Stomach (tissue), 9 donors: ENCODE data around the gene ZNHIT3. TPM values are rescaled to one million over a fixed set of nuclear protein-coding genes. Genes with fewer than 3 reads are reported as not detected.

Experiments
- DNase-seq, 2 donors: peaks; one replicate each; pipeline versions ENCODE4 v3.0.0 to v3.0.0-alpha.2; 2013 to 2019
- H3K27ac ChIP-seq, 5 donors: fragments of 200-600 bp in 4 of 5; sonication (generic) in 4 of 5; one replicate each; pipeline ENCODE4 v1.5.1; 2013 to 2019; ENCODE audit warnings: mild to moderate bottlenecking in 1 of 5, moderate library complexity in 1 of 5
- H3K27me3 ChIP-seq, 3 donors: fragments of 200-600 bp; sonication (generic); one replicate each; pipeline ENCODE4 v1.5.1; 2017 to 2019; ENCODE audit warnings: mixed run types in 1 of 3
- H3K36me3 ChIP-seq, 4 donors: fragments of 200-600 bp; sonication (generic); 1 replicate in 3 of 4; 2 replicates in 1 of 4; pipeline ENCODE4 v1.5.1; 2016 to 2019
- H3K4me1 ChIP-seq, 4 donors: fragments of 200-600 bp; sonication (generic); one replicate each; pipeline ENCODE4 v1.5.1; 2016 to 2019
- H3K4me3 ChIP-seq, 4 donors: fragments of 200-600 bp; sonication (generic) in 3 of 4; one replicate each; pipeline ENCODE4 v1.5.1; 2016 to 2019; ENCODE audit warnings: mild to moderate bottlenecking in 1 of 4
- H3K9me3 ChIP-seq, 4 donors: fragments of 200-600 bp; sonication (generic); one replicate each; pipeline ENCODE4 v1.5.1; 2016 to 2019
- EP300 ChIP-seq: sonication (generic); formaldehyde crosslinking; IDR thresholded peaks from one replicate; pipeline ENCODE4 v1.6.1; 2017; ENCODE audit warnings: antibody characterized with exemption
- POLR2A ChIP-seq, 4 donors: fragments of 450-650 bp; IDR thresholded peaks; one replicate each; pipeline ENCODE4 v1.6.1; 2016; ENCODE audit warnings: antibody characterized with exemption in 4 of 4, control low read depth in 2 of 4, mild to moderate bottlenecking in 1 of 4, moderate library complexity in 1 of 4
- POLR2AphosphoS5 ChIP-seq, 3 donors: sonication (generic); formaldehyde crosslinking; IDR thresholded peaks; one replicate each; pipeline ENCODE4 v1.6.1; 2016; ENCODE audit warnings: antibody characterized with exemption in 3 of 3
- WGBS, 5 donors: extraction: QIAGEN DNeasy Blood & Tissue Kit in 3 of 5; methylation state at CpG; one replicate each; pipeline versions ENCODE4 v1.1.5 to v1.1.7; 2013 to 2018; 5-methylcytosine and 5-hydroxymethylcytosine counted together
- intact Hi-C: fragments of 100-400 bp; cut with DNase I; formaldehyde crosslinking; loops from one replicate; pipeline ENCODE4 v1.15.1; 2023; ENCODE audit warnings: low total_unique reads
- polyA plus RNA-seq, 3 donors: library from polyadenylated mRNA; stranded (reverse); fragments of 200-250 nt; gene quantifications; one replicate each; pipeline ENCODE4 v1.2.3, GENCODE V29; 2013
- total RNA-seq, 5 donors: library from RNA; depleted of rRNA; stranded (reverse); fragments of >200 nt; gene quantifications; one replicate each; pipeline versions ENCODE4 v1.1.0 to v1.2.3, GENCODE V29; 2014 to 2016
- TF ChIP-seq, protein P1 (sequence below), 7 experiments: fragments of 450-650 bp in 4 of 7; fragments of 200-600 bp in 3 of 7; sonication (generic) in 3 of 7; IDR thresholded peaks; one replicate each; pipeline ENCODE4 v1.5.1; 2016 to 2019; ENCODE audit warnings: antibody characterized with exemption in 7 of 7, control low read depth in 2 of 7, mild to moderate bottlenecking in 1 of 7
- donor health status: healthy with polysubstance abuse.
- donor health status: Bipolar disorder and iron deficiency.
- donor health status: healthy.

Gene ZNHIT3
- total and polyA plus RNA-seq, 8 donors: 0.87 to 86.2 (median 31.9) TPM

DNA sequence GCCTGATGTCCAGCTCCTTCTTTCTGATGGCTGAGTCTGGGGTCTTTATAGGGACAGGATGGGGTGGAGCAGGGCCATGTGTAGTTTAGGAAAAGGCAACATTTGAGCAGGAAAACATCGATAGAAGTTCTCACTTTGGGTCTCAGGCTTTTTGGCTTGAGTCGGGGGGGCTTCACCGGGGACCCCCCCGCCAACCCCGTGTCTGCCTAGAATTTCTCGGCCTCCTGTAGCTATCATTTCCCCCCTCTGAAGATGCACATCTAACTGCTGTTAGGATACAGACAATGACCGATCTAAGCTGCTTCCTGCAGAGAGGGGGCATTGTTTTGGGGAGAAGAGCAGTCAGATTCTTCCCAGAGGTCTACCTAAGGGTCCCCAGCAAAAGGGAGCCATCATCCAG, 16.7 kb upstream of the ZNHIT3 start:
- no peak for DNase-seq
- Histone ChIP-seq H3K27me3 (peaks cover 8 to 57% (median 14%) of the 10 kb centered on the region in 3 donors), H3K36me3 (no peaks in the 10 kb centered on the region), H3K4me1 (no peaks in the 10 kb centered on the region), H3K9me3 (no peaks in the 10 kb centered on the region), H3K27ac (no peak overlapping the region), H3K4me3 (no peak overlapping the region)
- TF ChIP-seq EP300 (no peak), POLR2AphosphoS5 (IDR thresholded peaks at IDR 0.05) (no peak), POLR2A (IDR thresholded peaks at IDR 0.05) (no peak)
- TF ChIP-seq, protein P1, sequence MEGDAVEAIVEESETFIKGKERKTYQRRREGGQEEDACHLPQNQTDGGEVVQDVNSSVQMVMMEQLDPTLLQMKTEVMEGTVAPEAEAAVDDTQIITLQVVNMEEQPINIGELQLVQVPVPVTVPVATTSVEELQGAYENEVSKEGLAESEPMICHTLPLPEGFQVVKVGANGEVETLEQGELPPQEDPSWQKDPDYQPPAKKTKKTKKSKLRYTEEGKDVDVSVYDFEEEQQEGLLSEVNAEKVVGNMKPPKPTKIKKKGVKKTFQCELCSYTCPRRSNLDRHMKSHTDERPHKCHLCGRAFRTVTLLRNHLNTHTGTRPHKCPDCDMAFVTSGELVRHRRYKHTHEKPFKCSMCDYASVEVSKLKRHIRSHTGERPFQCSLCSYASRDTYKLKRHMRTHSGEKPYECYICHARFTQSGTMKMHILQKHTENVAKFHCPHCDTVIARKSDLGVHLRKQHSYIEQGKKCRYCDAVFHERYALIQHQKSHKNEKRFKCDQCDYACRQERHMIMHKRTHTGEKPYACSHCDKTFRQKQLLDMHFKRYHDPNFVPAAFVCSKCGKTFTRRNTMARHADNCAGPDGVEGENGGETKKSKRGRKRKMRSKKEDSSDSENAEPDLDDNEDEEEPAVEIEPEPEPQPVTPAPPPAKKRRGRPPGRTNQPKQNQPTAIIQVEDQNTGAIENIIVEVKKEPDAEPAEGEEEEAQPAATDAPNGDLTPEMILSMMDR (IDR thresholded peaks at IDR 0.05): no peak
- WGBS, 5 donors: 68 to 77% (median 71%) methylated on average over 7 of the region's 7 CpGs
- intact Hi-C loops: no loop called here

GRCh38 chr17:36470499-36470898, 16.0 kb upstream of the ZNHIT3 start:
- Histone ChIP-seq H3K4me3 (no peak overlapping the region), H3K27ac (no peak overlapping the region), H3K9me3 (no peaks in the 10 kb centered on the region), H3K27me3 (peaks cover 0 to 50% (median 6%) of the 10 kb centered on the region in 3 donors), H3K36me3 (no peaks in the 10 kb centered on the region), H3K4me1 (no peaks in the 10 kb centered on the region)
- intact Hi-C loops: no loop called here
- DNase-seq: no peak
- TF ChIP-seq POLR2AphosphoS5 (IDR thresholded peaks at IDR 0.05) (no peak), POLR2A (IDR thresholded peaks at IDR 0.05) (no peak), EP300 (no peak)
- TF ChIP-seq, protein P1 (IDR thresholded peaks at IDR 0.05): no peak

GRCh38 chr17:36474571-36474970, 11.9 kb upstream of the ZNHIT3 start:
- Histone ChIP-seq H3K36me3 (no peaks in the 10 kb centered on the region), H3K9me3 (no peaks in the 10 kb centered on the region), H3K4me3 (no peak overlapping the region), H3K27me3 (peaks cover 0 to 14% (median 0%) of the 10 kb centered on the region in 3 donors), H3K27ac (no peak overlapping the region), H3K4me1 (no peaks in the 10 kb centered on the region)
- DNase-seq: no peak
- WGBS, 5 donors: 34 to 66% (median 44%) methylated on average over 7 of the region's 7 CpGs
- intact Hi-C loops: no loop called here
- no peak for TF ChIP-seq POLR2A (IDR thresholded peaks at IDR 0.05)
- no peak for TF ChIP-seq EP300
- no peak for TF ChIP-seq POLR2AphosphoS5 (IDR thresholded peaks at IDR 0.05)
- TF ChIP-seq, protein P1 (IDR thresholded peaks at IDR 0.05): no peak

GRCh38 chr17:36475346-36475970, 11.0 kb upstream of the ZNHIT3 start:
- Histone ChIP-seq H3K4me3 (no peak overlapping the region), H3K4me1 (no peaks in the 10 kb centered on the region), H3K27ac (no peak overlapping the region), H3K36me3 (no peaks in the 10 kb centered on the region), H3K9me3 (no peaks in the 10 kb centered on the region), H3K27me3 (peaks cover 0 to 10% (median 0%) of the 10 kb centered on the region in 3 donors)
- TF ChIP-seq EP300 (no peak), POLR2AphosphoS5 (IDR thresholded peaks at IDR 0.05) (no peak), POLR2A (IDR thresholded peaks at IDR 0.05) (no peak)
- TF ChIP-seq, protein P1 (IDR thresholded peaks at IDR 0.05): no peak
- no peak for DNase-seq
- intact Hi-C loops: no loop called here
- WGBS, 5 donors: 53 to 69% (median 63%) methylated on average over 3 to 4 of the region's 4 CpGs
